ENCODE data around the gene STAT1. TPM values are rescaled to one million over a fixed set of nuclear protein-coding genes. Genes with fewer than 3 reads are reported as not detected.

STAT1 gene
- total and polyA plus RNA-seq, 10 of the 15 experiments (the other 5 are each of a cell fraction or from before 2014, with no cell fraction given): 81.8 to 398 (median 307) TPM

GRCh38 chr2:191037351-191037750, 23.4 kb upstream of the STAT1 start:
- DNase-seq (ENCODE audit: low read depth, low spot score): no peak
- FAIRE-seq: no peak
- Histone ChIP-seq H2AFZ (ENCODE audit: control insufficient read depth, low read depth, low read length) (no peak overlapping the region), H3K27me3 (replicated peaks in 1 of 2; ENCODE audit: control insufficient read depth in 2 of 2, insufficient read depth in 2 of 2, low read length in 1 of 2) (no peaks in the 10 kb centered on the region), H3K9me3 (replicated peaks; ENCODE audit: control insufficient read depth, insufficient read depth, low read length) (no peaks in the 10 kb centered on the region), H3K9ac (ENCODE audit: control insufficient read depth, insufficient read depth, low read length) (no peak overlapping the region), H3K4me3 (no peak overlapping the region), H3K4me1 (ENCODE audit: control insufficient read depth, insufficient read depth, low read length) (no peaks in the 10 kb centered on the region; the same call in 1 of the 2 replicates), H3K27ac (ENCODE audit: control insufficient read depth, insufficient read depth) (no peak overlapping the region), H3K79me2 (ENCODE audit: control insufficient read depth, insufficient read depth, low read length) (no peaks in the 10 kb centered on the region), H3K4me2 (ENCODE audit: control insufficient read depth, insufficient read depth) (no peak overlapping the region), H4K20me1 (ENCODE audit: control insufficient read depth, insufficient read depth) (no peaks in the 10 kb centered on the region), H3K36me3 (ENCODE audit: control insufficient read depth in 2 of 2, insufficient read depth in 2 of 2, low read length in 1 of 2) (no peaks in the 10 kb centered on the region)
- in situ Hi-C loops (cut with MboI): no loop called here
- BruUV-seq (replicated peaks): no TSS peak
- intact Hi-C loops (cut with micrococcal nuclease; ENCODE audit: unreplicated experiment): no loop called here
- ATAC-seq: no peak
- POLR2A ChIA-PET: interaction anchor here (1.2 kb wide), 1 partner anchor 13 kb away, joined by 4 read pairs; no protein-coding TSS in a partner anchor
- CTCF ChIA-PET: interaction anchor here (1.1 to 4.0 kb wide), 4 partner anchors 12 to 186 kb away, joined by 3 to 16 read pairs (median 10); no protein-coding TSS in a partner anchor
- SMC1A ChIA-PET (ENCODE audit: uncharacterized antibody, unreplicated experiment): interaction anchor here (1.0 to 2.1 kb wide), 6 partner anchors 11 to 187 kb away, joined by 3 to 9 read pairs (median 4); no protein-coding TSS in a partner anchor
- WGBS (ENCODE audit: insufficient coverage, insufficient replicate concordance, low lambda C conversion rate, missing lambda C conversion rate): 63% methylated on average over 4 of the region's 4 CpGs
- TF ChIP-seq TCF12 (IDR thresholded peaks at IDR 0.05; ENCODE audit: low read depth, low read length): no peak
- TF ChIP-seq IRF3 (IDR thresholded peaks at IDR 0.05): no peak
- TF ChIP-seq SKIL (IDR thresholded peaks at IDR 0.05; ENCODE audit: low read depth, poor library complexity, severe bottlenecking): no peak
- RAD21 ChIA-PET (ENCODE audit: unreplicated experiment): interaction anchor here (1.2 to 1.5 kb wide), 2 partner anchors 13 to 14 kb away, joined by 4 to 5 read pairs; no protein-coding TSS in a partner anchor

Data from GM12878 (cell line).